ENCODE measurements around the gene WASF3. TPM values are rescaled to one million over a fixed set of nuclear protein-coding genes. Genes with fewer than 3 reads are reported as not detected.
A peak's percentile ranks its signal among the peaks of the same experiment; 100 is the strongest.
"Not testable (repeated sequence)": the region's sequence is repeated elsewhere in the genome, so short reads cannot be mapped to it uniquely, and the experiment has no call there.

WASF3 gene
- polyA plus RNA-seq, 6 donors from 2014 or later, result 0.13 TPM; not detected in 5

- no peak for DNase-seq
- Mint-ChIP-seq H3K27me3 (peaks cover 7 to 30% (median 11%) of the 10 kb centered on the region in 3 donors), H3K4me3 (no peak overlapping the region), H3K4me1 (no peaks in the 10 kb centered on the region), H3K9me3 (peaks cover 0 to 10% (median 2%) of the 10 kb centered on the region in 7 donors), H3K27ac (peak overlapping the region in 1 of 6 donors; percentile 22), H3K36me3 (no peaks in the 10 kb centered on the region)
- no peak for ATAC-seq (ENCODE audit: low read depth in 2 of 2)
These were observed 152.0 kb downstream of the WASF3 start for GRCh38 chr13:26709461-26709860.

DNA sequence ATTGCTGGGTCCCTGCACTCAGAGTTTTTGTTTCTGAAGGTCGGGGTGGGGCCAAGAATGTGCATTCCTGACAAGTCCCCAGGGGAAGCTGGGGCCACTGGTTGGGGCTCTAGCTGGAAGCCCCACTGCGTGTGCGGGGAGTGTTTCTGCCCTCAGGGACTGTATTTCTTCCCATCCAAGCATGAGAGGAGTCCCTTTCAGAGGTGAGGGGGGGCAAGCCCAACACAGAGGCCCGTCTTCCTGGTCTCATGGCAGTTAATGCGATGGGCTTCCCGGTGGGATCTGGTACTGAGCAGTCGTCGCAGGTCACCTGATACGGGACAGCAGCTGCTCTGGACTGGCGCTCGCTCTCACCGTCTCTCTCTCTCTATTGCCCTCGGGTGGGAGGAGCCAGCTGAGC lies 152.7 kb downstream of the WASF3 start:
- H3K27me3 Mint-ChIP-seq, result peaks cover 6 to 27% (median 11%) of the 10 kb centered on the region in 3 donors
- no peaks in the 10 kb centered on the region for H3K4me1 Mint-ChIP-seq
- DNase-seq, result no peak
- no peak overlapping the region for H3K4me3 Mint-ChIP-seq
- peaks cover 0 to 10% (median 2%) of the 10 kb centered on the region in 7 donors for H3K9me3 Mint-ChIP-seq
- no peaks in the 10 kb centered on the region for H3K36me3 Mint-ChIP-seq
- H3K27ac Mint-ChIP-seq, result no peak overlapping the region
- ATAC-seq (ENCODE audit: low read depth in 2 of 2), result no peak

- H3K36me3 Mint-ChIP-seq, result no peaks in the 10 kb centered on the region
- peaks cover 0 to 17% (median 8%) of the 10 kb centered on the region in 3 donors for H3K27me3 Mint-ChIP-seq
- H3K4me3 Mint-ChIP-seq, result no peak overlapping the region
- DNase-seq (no peak), ATAC-seq (ENCODE audit: low read depth in 2 of 2) (no peak)
- peaks cover 0 to 10% (median 2%) of the 10 kb centered on the region in 7 donors for H3K9me3 Mint-ChIP-seq
- H3K4me1 Mint-ChIP-seq, result no peaks in the 10 kb centered on the region
- H3K27ac Mint-ChIP-seq, result no peak overlapping the region
These were observed 153.7 kb downstream of the WASF3 start for GRCh38 chr13:26711211-26711610.

DNA sequence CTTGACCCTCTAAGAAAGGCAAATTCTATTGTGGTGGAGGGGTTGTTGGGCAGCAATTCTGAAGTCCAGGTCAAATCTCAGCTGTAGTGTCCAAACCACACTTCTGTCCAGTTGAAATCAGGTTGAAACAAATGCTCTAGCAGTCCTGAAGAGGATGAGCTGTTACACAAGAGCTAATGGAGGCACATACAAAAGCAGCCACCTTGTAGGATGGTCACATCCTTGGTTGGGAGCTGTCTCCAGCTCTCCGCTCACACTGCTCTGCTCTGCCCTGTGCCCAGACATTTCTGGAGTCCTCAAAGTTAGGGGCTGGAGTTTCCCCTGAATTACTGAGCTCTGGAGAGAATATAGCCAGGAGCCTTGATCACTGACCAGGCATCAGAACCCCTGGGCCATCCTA lies 155.9 kb downstream of the WASF3 start:
- H3K4me3 Mint-ChIP-seq, result no peak overlapping the region
- H3K36me3 Mint-ChIP-seq, result no peaks in the 10 kb centered on the region
- H3K27ac Mint-ChIP-seq, result no peak overlapping the region
- no peak for ATAC-seq (ENCODE audit: low read depth in 2 of 2)
- peaks cover 0 to 10% (median 2%) of the 10 kb centered on the region in 7 donors for H3K9me3 Mint-ChIP-seq
- H3K4me1 Mint-ChIP-seq, result no peaks in the 10 kb centered on the region
- H3K27me3 Mint-ChIP-seq, result peaks cover 0 to 17% (median 0%) of the 10 kb centered on the region in 3 donors
- DNase-seq, result no peak

DNA sequence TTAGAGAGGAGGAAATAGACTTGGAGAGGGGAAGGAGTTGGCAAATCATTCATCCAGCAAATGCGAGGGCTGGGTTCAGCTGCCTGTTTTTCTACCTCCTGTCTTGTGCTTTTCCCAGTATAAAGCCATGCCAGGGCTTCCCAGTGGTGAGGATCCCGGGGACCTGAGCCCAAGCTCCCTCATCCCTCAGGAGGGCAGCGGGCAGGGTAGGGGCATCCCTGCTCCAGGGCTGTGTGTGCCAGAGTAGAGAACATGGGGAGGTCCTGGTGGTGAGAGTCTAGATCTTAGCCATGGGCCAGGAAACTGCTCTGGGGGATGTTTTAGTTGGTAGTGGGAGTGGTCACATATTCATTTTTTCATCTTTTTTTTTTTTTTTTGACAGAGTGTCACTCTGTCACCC lies 159.5 kb downstream of the WASF3 start:
- Mint-ChIP-seq H3K4me3 (peak overlapping the region in 1 of 8 donors; percentile 9), H3K9me3 (peaks cover 0 to 8% (median 2%) of the 10 kb centered on the region in 7 donors), H3K27ac (no peak overlapping the region), H3K4me1 (peaks cover 6 to 15% (median 14%) of the 10 kb centered on the region in 3 donors), H3K27me3 (peaks cover 0 to 1% (median 0%) of the 10 kb centered on the region in 3 donors), H3K36me3 (no peaks in the 10 kb centered on the region)
- DNase-seq (no peak), ATAC-seq (ENCODE audit: low read depth in 2 of 2) (no peak)

GRCh38 chr13:26718146-26718545 lies 160.7 kb downstream of the WASF3 start:
- H3K9me3 Mint-ChIP-seq, result peaks cover 0 to 4% (median 0%) of the 10 kb centered on the region in 7 donors
- peak overlapping the region in 1 of 8 donors; percentile 56 for H3K4me3 Mint-ChIP-seq
- peaks cover 10 to 21% (median 20%) of the 10 kb centered on the region in 3 donors for H3K4me1 Mint-ChIP-seq
- ATAC-seq (ENCODE audit: low read depth in 2 of 2), result no peak
- DNase-seq, result no peak
- H3K27me3 Mint-ChIP-seq, result peaks cover 0 to 8% (median 0%) of the 10 kb centered on the region in 3 donors
- H3K36me3 Mint-ChIP-seq, result no peaks in the 10 kb centered on the region
- peak overlapping the region in 1 of 6 donors; percentile 37 for H3K27ac Mint-ChIP-seq

- Mint-ChIP-seq H3K4me3 (no peak overlapping the region), H3K27ac (no peak overlapping the region), H3K4me1 (peaks cover 10 to 21% (median 20%) of the 10 kb centered on the region in 3 donors), H3K9me3 (peaks cover 0 to 4% (median 0%) of the 10 kb centered on the region in 7 donors), H3K27me3 (peaks cover 0 to 8% (median 0%) of the 10 kb centered on the region in 3 donors), H3K36me3 (no peaks in the 10 kb centered on the region)
- DNase-seq, result no peak
- no peak for ATAC-seq (ENCODE audit: low read depth in 2 of 2)
These were observed 161.4 kb downstream of the WASF3 start for GRCh38 chr13:26718872-26719271.

DNA sequence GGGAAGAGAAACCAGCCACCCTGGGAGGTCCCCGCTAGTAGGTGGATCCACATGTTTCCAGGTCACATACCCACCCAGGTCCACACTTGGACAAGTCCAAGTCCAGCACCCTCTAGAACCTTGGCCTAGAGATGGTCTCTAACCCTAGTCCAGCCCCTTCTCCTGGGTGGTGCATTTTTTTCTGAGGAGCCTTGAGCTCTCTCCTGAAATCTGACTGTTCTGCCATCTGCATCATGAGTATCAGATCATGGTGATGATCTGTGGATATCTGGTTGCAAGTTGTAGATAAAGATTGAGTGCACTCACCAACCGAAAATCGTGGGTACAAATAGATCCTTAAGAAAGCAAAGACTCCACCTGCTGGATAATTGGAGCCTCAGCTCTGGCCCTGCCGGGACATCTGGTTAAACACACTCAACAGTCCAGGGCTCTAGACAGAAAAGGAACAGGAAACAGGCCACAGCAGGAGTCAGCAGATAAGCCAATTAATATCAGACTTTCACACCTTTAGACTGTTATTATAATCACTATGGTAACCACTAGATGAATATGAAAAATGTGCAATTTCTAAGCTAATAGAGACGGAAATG lies 162.0 kb downstream of the WASF3 start:
- Mint-ChIP-seq H3K4me3 (no peak overlapping the region), H3K27ac (no peak overlapping the region)

GRCh38 chr13:26721251-26722121 lies 164.0 kb downstream of the WASF3 start:
- ATAC-seq (ENCODE audit: low read depth in 2 of 2), result peak; percentile 32 to 52
- peaks cover 0 to 8% (median 0%) of the 10 kb centered on the region in 3 donors for H3K27me3 Mint-ChIP-seq
- H3K4me1 Mint-ChIP-seq, result peaks cover 10 to 21% (median 20%) of the 10 kb centered on the region in 3 donors
- DNase-seq, result no peak
- peaks cover 0 to 8% (median 0%) of the 10 kb centered on the region in 7 donors for H3K9me3 Mint-ChIP-seq
- H3K27ac Mint-ChIP-seq, result peak overlapping the region in 1 of 6 donors; percentile 23
- peak overlapping the region in 7 of 8 donors; percentile 57 to 84 (median 78) for H3K4me3 Mint-ChIP-seq
- no peaks in the 10 kb centered on the region for H3K36me3 Mint-ChIP-seq

More for the DNA sequence above, 162.0 kb downstream of the WASF3 start:
- DNase-seq (no peak), ATAC-seq (ENCODE audit: low read depth in 2 of 2) (no peak)
- H3K27me3 Mint-ChIP-seq, result peaks cover 0 to 8% (median 0%) of the 10 kb centered on the region in 3 donors
- peaks cover 0 to 4% (median 0%) of the 10 kb centered on the region in 7 donors for H3K9me3 Mint-ChIP-seq
- H3K4me1 Mint-ChIP-seq, result peaks cover 10 to 21% (median 20%) of the 10 kb centered on the region in 3 donors
- H3K36me3 Mint-ChIP-seq, result no peaks in the 10 kb centered on the region

DNA sequence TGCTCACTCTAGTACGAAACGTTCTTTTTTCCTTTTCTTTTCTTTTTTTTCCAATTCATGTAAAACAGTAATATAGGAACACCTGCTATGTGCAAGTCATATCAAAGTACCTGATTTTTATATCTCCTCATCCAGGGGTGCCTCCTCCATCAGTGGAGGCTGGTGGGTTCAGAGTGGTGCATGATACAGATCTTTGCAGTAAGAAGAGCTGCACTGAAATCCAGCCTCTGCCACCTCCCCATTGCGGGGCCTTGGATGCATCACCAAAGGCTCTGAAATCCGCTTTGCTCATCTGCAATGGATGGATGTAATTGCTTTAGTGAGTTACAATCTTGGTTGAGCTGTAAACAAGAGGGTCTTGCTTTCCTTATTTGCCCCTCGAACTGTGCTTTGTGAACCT lies 164.8 kb downstream of the WASF3 start:
- Mint-ChIP-seq H3K36me3 (no peaks in the 10 kb centered on the region), H3K9me3 (peaks cover 0 to 8% (median 0%) of the 10 kb centered on the region in 7 donors), H3K4me1 (peaks cover 10 to 21% (median 20%) of the 10 kb centered on the region in 3 donors), H3K27ac (no peak overlapping the region), H3K4me3 (peak overlapping the region in 5 of 8 donors; percentile 1 to 79 (median 47)), H3K27me3 (peaks cover 0 to 8% (median 0%) of the 10 kb centered on the region in 3 donors)
- ATAC-seq (ENCODE audit: low read depth in 2 of 2) (no peak), DNase-seq (no peak)

DNA sequence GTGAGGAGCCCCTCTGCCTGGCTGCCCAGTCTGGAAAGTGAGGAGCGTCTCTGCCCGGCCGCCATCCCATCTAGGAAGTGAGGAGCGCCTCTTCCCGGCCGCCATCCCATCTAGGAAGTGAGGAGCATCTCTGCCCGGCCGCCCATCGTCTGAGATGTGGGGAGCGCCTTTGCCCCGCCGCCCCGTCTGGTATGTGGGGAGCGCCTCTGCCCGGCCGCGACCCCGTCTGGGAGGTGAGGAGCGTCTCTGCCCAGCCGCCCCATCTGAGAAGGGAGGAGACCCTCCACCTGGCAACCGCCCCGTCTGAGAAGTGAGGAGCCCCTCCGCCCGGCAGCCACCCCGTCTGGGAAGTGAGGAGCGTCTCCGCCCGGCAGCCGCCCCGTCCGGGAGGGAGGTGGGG lies 166.1 kb downstream of the WASF3 start:
- not testable (repeated sequence) for H3K4me3 Mint-ChIP-seq; H3K27ac Mint-ChIP-seq; H3K36me3 Mint-ChIP-seq; ATAC-seq (ENCODE audit: low read depth in 2 of 2); H3K27me3 Mint-ChIP-seq; DNase-seq; H3K9me3 Mint-ChIP-seq
- H3K4me1 Mint-ChIP-seq, result peaks cover 10 to 21% (median 20%) of the 10 kb centered on the region in 3 donors

- Mint-ChIP-seq H3K27ac (peak overlapping the region in 1 of 6 donors; percentile 2), H3K4me3 (no peak overlapping the region), H3K9me3 (peaks cover 0 to 8% (median 0%) of the 10 kb centered on the region in 7 donors), H3K27me3 (peaks cover 0 to 24% (median 8%) of the 10 kb centered on the region in 3 donors), H3K36me3 (no peaks in the 10 kb centered on the region), H3K4me1 (peaks cover 5 to 9% (median 8%) of the 10 kb centered on the region in 3 donors)
- ATAC-seq (ENCODE audit: low read depth in 2 of 2) (no peak), DNase-seq (no peak)
These were observed 169.2 kb downstream of the WASF3 start for GRCh38 chr13:26726684-26727083.

DNA sequence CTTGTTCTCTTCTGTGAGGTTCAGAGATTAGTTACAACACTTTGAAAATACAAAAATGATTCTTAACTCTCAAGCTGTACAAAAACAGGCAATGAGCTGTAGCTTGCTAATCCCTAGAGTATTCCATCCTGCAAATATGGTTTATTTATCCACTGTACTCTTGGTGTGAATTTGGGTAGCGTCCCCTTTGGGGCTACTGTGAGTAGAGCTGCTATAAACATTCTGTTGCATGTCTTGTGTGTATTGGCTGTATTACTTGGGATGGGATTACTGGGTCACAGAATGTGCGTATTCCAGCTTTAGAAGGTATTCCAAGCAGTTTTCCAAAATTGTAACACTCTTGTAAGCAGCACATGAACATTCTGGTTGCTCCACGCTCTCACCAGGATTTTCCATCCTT lies 169.6 kb downstream of the WASF3 start:
- no peak for ATAC-seq (ENCODE audit: low read depth in 2 of 2)
- H3K4me3 Mint-ChIP-seq, result no peak overlapping the region
- peaks cover 4 to 5% (median 5%) of the 10 kb centered on the region in 3 donors for H3K4me1 Mint-ChIP-seq
- peaks cover 0 to 25% (median 8%) of the 10 kb centered on the region in 3 donors for H3K27me3 Mint-ChIP-seq
- H3K27ac Mint-ChIP-seq, result no peak overlapping the region
- H3K36me3 Mint-ChIP-seq, result no peaks in the 10 kb centered on the region
- H3K9me3 Mint-ChIP-seq, result peaks cover 0 to 8% (median 0%) of the 10 kb centered on the region in 7 donors
- no peak for DNase-seq
